Testis (tissue), 2 donors: ENCODE measurements around the gene IFT57.

Experiments
- CTCF ChIP-seq, 3 experiments: fragments of 450-650 bp in 2 of 3; fragments of 200-600 bp in 1 of 3; sonication (generic) in 1 of 3; IDR thresholded peaks; one replicate each; pipeline ENCODE4 v1.5.1; 2016 to 2019; ENCODE audit warnings: antibody characterized with exemption in 3 of 3, mild to moderate bottlenecking in 2 of 3, moderate library complexity in 1 of 3
- POLR2A ChIP-seq: fragments of 450-650 bp; IDR thresholded peaks from one replicate; pipeline ENCODE4 v1.6.1; 2017; ENCODE audit warnings: antibody characterized with exemption, mild to moderate bottlenecking, moderate library complexity

DNA sequence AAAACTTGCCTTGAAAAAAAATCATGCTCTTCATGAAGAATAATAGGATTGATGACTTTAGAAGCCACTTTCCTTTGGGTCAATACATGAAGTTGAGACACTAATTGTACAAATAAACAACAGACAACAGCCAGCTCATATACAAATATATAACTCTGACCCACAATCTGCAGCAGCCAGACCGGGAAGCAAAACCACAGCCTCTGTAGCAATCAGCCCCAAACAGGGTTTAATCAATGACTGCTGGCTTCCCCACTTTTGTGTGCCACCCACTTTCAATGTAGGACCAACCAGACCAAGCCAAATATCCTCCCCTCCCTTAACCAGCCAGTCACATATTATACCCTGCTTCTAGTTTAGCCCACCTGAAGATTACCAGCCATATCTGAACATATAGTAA lies 39.0 kb downstream of the IFT57 start:
- TF ChIP-seq CTCF (IDR thresholded peaks at IDR 0.05), result no peak
- no peak for TF ChIP-seq POLR2A
